ENCODE data around the gene MYBPC3. TPM values are rescaled to one million over a fixed set of nuclear protein-coding genes. Genes with fewer than 3 reads are reported as not detected.

Gene MYBPC3
- total and polyA plus RNA-seq, 2 donors (not counting 1 experiment from before 2014, with no cell fraction given), result not detected

GRCh38 chr11:47376525-47377371 is 24.2 kb upstream of the MYBPC3 start:
- Histone ChIP-seq H3K4me2 (ENCODE audit: extremely low read depth, insufficient read depth, low read length) (no peak overlapping the region), H3K79me2 (ENCODE audit: control insufficient read depth, insufficient read depth, low read length) (no peaks in the 10 kb centered on the region), H3K27me3 (ENCODE audit: control insufficient read depth, insufficient read depth, low read length) (no peaks in the 10 kb centered on the region), H3K36me3 (ENCODE audit: control insufficient read depth, insufficient read depth, low read length) (no peaks in the 10 kb centered on the region), H3K4me1 (ENCODE audit: control insufficient read depth, extremely low read depth, insufficient read depth, low read length) (no peaks in the 10 kb centered on the region), H2AFZ (ENCODE audit: low read length) (no peak overlapping the region), H3K9me3 (ENCODE audit: control insufficient read depth, insufficient read depth, low read depth, low read length) (no peaks in the 10 kb centered on the region), H3K4me3 (replicated peaks in 1 of 4; ENCODE audit: control extremely low read depth in 1 of 4, insufficient read depth in 1 of 4, low read depth in 3 of 4, low read length in 4 of 4) (no peak overlapping the region), H4K20me1 (ENCODE audit: control insufficient read depth, extremely low read depth, insufficient read depth, low read length) (no peaks in the 10 kb centered on the region), H3K27ac (ENCODE audit: insufficient read depth, low read length) (no peak overlapping the region), H3K9ac (ENCODE audit: insufficient read depth, low read length) (no peak overlapping the region)
- TF ChIP-seq CTCF (conservative IDR thresholded peaks at IDR 0.05 in 1 of 2, IDR thresholded peaks at IDR 0.05 in 1 of 2; ENCODE audit: low read depth in 1 of 2, low read length in 2 of 2), result no peak
- no peak for TF ChIP-seq EZH2 (IDR thresholded peaks at IDR 0.05; ENCODE audit: low read length, missing control alignments)
- DNase-seq (ENCODE audit: low read depth in 2 of 2), result no peak

- Histone ChIP-seq H3K9me3 (ENCODE audit: control insufficient read depth, insufficient read depth, low read depth, low read length) (no peaks in the 10 kb centered on the region), H3K36me3 (ENCODE audit: control insufficient read depth, insufficient read depth, low read length) (no peaks in the 10 kb centered on the region), H3K4me1 (ENCODE audit: control insufficient read depth, extremely low read depth, insufficient read depth, low read length) (no peaks in the 10 kb centered on the region), H3K4me2 (ENCODE audit: extremely low read depth, insufficient read depth, low read length) (no peak overlapping the region), H3K27ac (ENCODE audit: insufficient read depth, low read length) (no peak overlapping the region), H4K20me1 (ENCODE audit: control insufficient read depth, extremely low read depth, insufficient read depth, low read length) (no peaks in the 10 kb centered on the region), H3K27me3 (ENCODE audit: control insufficient read depth, insufficient read depth, low read length) (no peaks in the 10 kb centered on the region), H3K4me3 (replicated peaks in 1 of 4; ENCODE audit: control extremely low read depth in 1 of 4, insufficient read depth in 1 of 4, low read depth in 3 of 4, low read length in 4 of 4) (no peak overlapping the region), H3K79me2 (ENCODE audit: control insufficient read depth, insufficient read depth, low read length) (no peaks in the 10 kb centered on the region), H2AFZ (ENCODE audit: low read length) (no peak overlapping the region), H3K9ac (ENCODE audit: insufficient read depth, low read length) (no peak overlapping the region)
- DNase-seq (ENCODE audit: low read depth in 2 of 2), result no peak
- TF ChIP-seq EZH2 (IDR thresholded peaks at IDR 0.05; ENCODE audit: low read length, missing control alignments) (no peak), CTCF (conservative IDR thresholded peaks at IDR 0.05 in 1 of 2, IDR thresholded peaks at IDR 0.05 in 1 of 2; ENCODE audit: low read depth in 1 of 2, low read length in 2 of 2) (no peak)
Measured at GRCh38 chr11:47376107-47376524, 23.6 kb upstream of the MYBPC3 start.

GRCh38 chr11:47375546-47376085 is 23.1 kb upstream of the MYBPC3 start:
- no peak for DNase-seq (ENCODE audit: low read depth in 2 of 2)
- no peaks in the 10 kb centered on the region for H3K36me3 ChIP-seq (ENCODE audit: control insufficient read depth, insufficient read depth, low read length)
- H3K79me2 ChIP-seq (ENCODE audit: control insufficient read depth, insufficient read depth, low read length), result no peaks in the 10 kb centered on the region
- H3K9ac ChIP-seq (ENCODE audit: insufficient read depth, low read length), result no peak overlapping the region
- no peak for TF ChIP-seq CTCF (conservative IDR thresholded peaks at IDR 0.05 in 1 of 2, IDR thresholded peaks at IDR 0.05 in 1 of 2; ENCODE audit: low read depth in 1 of 2, low read length in 2 of 2)
- H3K27me3 ChIP-seq (ENCODE audit: control insufficient read depth, insufficient read depth, low read length), result no peaks in the 10 kb centered on the region
- H2AFZ ChIP-seq (ENCODE audit: low read length), result no peak overlapping the region
- no peak overlapping the region for H3K27ac ChIP-seq (ENCODE audit: insufficient read depth, low read length)
- H4K20me1 ChIP-seq (ENCODE audit: control insufficient read depth, extremely low read depth, insufficient read depth, low read length), result no peaks in the 10 kb centered on the region
- no peak overlapping the region for H3K4me3 ChIP-seq (replicated peaks in 1 of 4; ENCODE audit: control extremely low read depth in 1 of 4, insufficient read depth in 1 of 4, low read depth in 3 of 4, low read length in 4 of 4)
- H3K4me1 ChIP-seq (ENCODE audit: control insufficient read depth, extremely low read depth, insufficient read depth, low read length), result no peaks in the 10 kb centered on the region
- no peaks in the 10 kb centered on the region for H3K9me3 ChIP-seq (ENCODE audit: control insufficient read depth, insufficient read depth, low read depth, low read length)
- no peak overlapping the region for H3K4me2 ChIP-seq (ENCODE audit: extremely low read depth, insufficient read depth, low read length)
